GM19351 (cell line): ENCODE results near the gene PRRX1.

ENCODE experiments used
- ATAC-seq: cut with Tn5 transposase; IDR thresholded peaks from one replicate; pipeline ENCODE4 v1.9.1; 2021; ENCODE audit warnings: mild to moderate bottlenecking, moderate library complexity; ENCODE audit not compliant: unreplicated experiment

The PRRX1 gene

DNA sequence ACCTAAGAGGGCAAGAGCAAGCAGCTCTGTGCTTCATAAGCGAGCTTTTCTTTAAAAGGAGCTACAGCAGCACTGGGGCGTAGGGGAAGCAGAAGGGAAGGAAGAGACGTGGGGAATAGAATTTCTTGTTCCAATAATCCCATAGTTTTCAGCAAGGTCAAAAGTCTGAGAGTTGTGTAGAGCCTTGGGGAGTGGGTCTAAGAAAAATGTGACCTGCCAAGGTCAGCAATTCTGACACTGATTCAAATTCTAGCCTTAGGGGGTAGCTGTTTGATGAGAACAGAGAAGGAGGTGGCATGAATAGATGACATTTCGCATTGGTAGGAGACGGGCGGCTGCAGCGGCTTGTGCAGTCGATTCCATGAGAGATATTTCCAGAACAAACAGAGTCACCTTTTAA is 22.4 kb downstream of the PRRX1 start:
- no peak for ATAC-seq

- ATAC-seq: no peak
These were observed 23.7 kb downstream of the PRRX1 start for GRCh38 chr1:170687621-170688020.

- ATAC-seq: no peak
These were observed 27.3 kb downstream of the PRRX1 start for GRCh38 chr1:170691258-170691657.

DNA sequence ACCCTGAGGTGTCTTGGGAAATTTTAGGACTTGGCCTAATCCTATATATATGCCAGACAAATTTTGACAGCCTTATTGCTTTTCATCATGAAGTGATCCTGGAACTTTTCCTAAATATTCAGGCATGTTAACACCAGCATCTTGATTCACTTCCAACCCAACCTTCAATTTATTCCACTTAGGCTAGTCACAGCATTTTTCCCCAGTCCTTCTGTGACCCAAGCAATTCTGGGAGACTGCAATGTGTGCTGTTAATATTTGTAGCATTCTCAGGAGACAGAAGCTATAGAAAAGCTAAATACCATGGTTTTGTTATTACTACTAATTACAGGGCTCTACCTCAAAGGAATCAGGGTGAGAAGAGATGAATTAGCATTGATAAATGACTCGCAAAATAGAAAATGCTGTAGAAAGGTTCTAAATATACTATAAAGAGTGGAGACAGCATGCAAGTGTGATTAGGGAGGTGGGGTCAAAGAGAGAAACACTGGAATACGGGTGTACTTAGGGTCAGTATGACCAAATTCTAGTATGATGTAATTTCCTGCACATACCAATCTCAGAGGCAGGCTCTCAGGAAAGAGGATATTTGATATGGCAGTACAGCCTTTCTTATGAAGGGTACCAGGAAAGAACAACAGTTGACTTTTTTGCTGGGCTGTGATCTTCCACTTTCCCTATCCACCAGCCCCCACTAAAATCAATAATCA is 29.1 kb downstream of the PRRX1 start:
- ATAC-seq: no peak

DNA sequence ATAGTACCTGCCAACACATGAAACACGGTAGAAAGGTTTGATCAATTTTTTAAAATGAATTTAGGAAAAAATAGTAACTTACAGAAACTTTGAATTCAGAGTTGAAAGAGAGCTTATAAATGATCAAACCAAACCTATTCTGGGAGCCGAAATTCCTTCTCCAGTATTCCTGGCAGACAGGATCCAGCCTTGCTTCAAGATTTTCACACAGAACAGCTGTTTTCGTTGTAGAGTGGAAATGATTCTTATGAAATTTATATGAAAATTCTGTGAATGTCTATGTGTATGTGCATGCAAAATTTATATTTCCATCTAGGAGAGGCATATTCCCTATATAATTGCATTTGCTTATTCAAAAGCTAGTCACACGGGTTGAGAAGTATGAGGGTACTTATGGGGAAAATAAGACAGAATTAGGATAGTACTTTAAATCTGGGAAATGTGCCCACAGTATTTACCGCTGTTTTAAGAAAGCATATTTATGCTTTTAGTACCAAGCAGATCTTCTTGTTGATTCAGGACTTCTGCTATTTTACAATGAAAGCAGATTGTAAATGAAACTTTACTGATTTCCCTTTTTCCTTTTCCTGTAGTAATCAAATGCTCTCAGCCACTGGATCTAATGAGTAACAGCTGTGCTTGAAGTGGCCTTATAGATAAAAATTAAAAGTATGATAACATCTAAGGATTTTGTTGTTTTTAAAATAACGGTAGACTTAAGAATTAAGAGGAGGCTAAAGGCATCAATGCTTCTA is 30.4 kb downstream of the PRRX1 start:
- no peak for ATAC-seq

- ATAC-seq: no peak
These were observed 32.1 kb downstream of the PRRX1 start for GRCh38 chr1:170695955-170696590.

GRCh38 chr1:170696591-170697290 is 32.8 kb downstream of the PRRX1 start:
- no peak for ATAC-seq

- ATAC-seq: no peak
These were observed 33.4 kb downstream of the PRRX1 start for GRCh38 chr1:170697316-170697715.

DNA sequence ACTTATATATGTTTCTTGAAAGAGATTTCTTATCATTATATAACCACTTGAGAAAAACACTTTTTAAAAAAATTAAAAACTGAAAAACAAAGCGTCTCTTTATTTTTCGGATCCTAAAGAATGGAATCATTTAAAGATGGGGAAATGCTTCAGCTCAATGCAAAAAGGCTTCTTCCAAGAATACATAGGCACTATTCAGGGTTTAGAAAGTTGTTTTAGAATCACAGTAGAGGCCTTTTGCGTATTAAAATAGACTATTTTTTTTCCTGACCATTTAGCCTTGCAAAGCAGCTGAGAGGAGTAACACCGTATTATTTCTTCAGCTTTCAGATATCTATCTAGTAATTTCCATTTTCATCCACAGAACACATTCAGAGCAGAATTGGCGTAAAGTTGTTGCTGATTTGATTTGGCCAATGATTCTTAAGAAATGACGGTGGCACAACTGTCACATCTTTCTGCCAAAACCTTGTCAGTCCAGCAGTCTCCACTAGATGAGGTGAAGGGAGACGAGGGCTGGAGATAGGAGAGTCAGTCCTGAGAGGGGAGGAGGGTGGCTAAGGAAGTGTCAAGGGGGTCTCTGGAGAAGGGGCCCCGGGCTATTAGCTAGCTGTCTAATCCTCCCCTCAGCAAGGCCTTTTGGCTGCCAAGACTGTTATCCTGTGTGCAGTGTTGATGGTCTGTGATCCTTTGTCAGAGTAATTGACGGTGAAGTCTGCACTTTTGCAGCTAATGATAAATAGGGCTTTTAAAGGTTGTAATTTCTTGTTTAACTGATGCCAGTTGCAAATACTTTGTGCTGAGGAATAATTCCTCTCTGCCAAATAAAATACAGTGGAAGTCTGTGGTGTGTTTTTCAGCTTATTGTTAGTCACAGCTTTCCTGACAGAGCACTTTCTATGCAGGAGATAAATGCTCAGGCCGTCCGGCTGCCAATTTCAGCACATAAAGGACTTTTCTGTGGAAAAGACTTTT is 34.7 kb downstream of the PRRX1 start:
- no peak for ATAC-seq

- ATAC-seq: no peak
These were observed 35.8 kb downstream of the PRRX1 start for GRCh38 chr1:170699696-170700095.

DNA sequence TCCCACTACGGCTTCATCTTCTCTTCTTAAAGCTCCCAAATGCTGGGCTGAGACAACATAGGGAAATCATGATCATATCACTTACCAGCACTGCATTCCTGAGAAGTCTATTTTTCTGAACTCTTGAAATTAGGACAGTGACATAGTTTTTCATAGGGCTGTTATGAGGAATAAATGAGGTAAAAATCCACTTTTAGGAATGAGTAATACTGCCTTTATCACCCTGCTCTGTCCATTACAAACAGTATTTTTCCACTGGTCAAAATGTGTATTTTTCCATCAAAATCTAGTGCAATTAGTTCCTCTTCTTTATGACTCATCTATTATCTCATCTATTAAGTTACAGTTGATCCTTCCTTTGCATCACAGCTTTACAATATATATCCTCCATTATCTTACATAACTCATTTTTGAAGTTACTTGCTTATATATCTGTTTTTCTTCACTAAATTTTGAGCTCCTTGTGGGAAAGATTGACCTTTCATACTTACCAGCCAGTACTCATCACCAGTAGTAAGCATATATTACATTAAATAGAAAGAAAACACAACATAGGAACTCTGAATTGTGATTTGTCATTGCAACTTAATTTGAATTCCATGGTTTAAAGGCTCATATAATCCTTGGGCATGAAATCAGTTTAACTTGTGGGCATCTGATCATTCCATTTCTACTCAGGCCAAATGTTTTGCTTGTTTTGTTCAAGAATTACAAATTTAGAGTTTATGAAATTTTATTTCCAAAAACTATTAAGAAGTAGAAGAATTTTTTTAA is 37.1 kb downstream of the PRRX1 start:
- ATAC-seq: no peak

- ATAC-seq: no peak
These were observed 38.0 kb downstream of the PRRX1 start for GRCh38 chr1:170701962-170702361.

- no peak for ATAC-seq
These were observed 39.7 kb downstream of the PRRX1 start for GRCh38 chr1:170703591-170703990.

DNA sequence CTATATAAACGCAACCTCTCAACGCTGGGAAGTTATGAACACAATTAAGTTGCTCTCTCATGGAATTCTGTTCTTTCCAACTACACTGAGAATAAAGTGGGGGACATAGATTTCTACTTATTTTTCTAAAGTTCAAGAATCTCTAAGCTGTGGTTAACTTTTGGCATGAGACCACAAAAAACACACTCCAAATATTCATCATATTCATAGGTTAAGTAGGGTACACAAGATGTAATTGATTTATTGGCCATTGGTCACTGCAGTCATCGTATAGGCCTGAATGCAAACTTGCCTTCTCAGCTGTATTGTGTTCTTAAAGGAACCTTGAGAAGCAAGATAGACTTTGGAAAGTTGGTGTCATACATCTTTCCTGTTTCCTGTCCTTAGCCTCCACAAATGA is 40.3 kb downstream of the PRRX1 start:
- ATAC-seq: no peak

GRCh38 chr1:170705981-170706380 is 42.0 kb downstream of the PRRX1 start:
- no peak for ATAC-seq

GRCh38 chr1:170707117-170707516 is 43.2 kb downstream of the PRRX1 start:
- ATAC-seq: no peak

GRCh38 chr1:170707959-170708655 is 44.2 kb downstream of the PRRX1 start:
- ATAC-seq: no peak

DNA sequence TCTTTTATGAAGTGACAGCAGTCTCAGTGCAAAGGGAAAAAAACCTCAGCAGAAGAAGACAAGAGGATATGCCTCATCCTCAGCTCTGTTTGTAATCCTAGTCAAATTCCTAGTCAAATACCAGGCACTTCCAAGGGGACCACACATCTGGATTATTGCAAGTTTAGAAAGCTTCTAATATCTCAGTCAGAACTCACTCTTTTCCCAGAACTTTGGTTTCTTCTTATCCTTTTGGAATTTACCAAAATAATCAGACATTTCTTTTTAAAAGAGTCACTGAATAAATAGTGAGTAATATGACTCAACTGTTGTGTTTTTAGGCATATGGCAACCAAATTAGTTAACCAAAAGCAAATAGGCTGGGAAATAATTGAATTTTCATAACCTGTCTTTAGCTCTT is 47.8 kb downstream of the PRRX1 start:
- no peak for ATAC-seq

DNA sequence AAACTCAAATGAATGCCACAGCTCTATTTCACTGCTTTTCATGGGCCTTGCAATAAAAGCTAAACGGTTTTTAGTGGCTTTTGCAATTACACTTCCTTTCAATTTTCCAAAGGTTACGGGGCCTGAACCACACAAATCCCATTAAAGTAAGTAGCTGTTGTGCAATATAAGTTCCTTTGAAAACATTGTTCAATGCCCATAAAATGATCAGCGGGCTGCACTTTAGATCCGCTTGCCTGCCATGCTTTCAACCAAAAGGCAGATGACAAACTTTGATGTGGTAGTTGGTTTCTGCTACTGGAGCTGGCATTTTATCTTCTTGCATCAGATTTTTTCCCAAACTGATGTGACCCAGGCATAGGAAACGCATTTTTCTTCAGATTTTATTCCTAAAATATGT is 50.2 kb downstream of the PRRX1 start:
- no peak for ATAC-seq
